ENCODE measurements around the gene PRDM13. TPM values are rescaled to one million over a fixed set of nuclear protein-coding genes. Genes with fewer than 3 reads are reported as not detected.
"Not testable (repeated sequence)": the region's sequence is repeated elsewhere in the genome, so short reads cannot be mapped to it uniquely, and the experiment has no call there.

Gene PRDM13
- total RNA-seq, 1 experiment from 2014 or later, result 1.3 TPM

DNA sequence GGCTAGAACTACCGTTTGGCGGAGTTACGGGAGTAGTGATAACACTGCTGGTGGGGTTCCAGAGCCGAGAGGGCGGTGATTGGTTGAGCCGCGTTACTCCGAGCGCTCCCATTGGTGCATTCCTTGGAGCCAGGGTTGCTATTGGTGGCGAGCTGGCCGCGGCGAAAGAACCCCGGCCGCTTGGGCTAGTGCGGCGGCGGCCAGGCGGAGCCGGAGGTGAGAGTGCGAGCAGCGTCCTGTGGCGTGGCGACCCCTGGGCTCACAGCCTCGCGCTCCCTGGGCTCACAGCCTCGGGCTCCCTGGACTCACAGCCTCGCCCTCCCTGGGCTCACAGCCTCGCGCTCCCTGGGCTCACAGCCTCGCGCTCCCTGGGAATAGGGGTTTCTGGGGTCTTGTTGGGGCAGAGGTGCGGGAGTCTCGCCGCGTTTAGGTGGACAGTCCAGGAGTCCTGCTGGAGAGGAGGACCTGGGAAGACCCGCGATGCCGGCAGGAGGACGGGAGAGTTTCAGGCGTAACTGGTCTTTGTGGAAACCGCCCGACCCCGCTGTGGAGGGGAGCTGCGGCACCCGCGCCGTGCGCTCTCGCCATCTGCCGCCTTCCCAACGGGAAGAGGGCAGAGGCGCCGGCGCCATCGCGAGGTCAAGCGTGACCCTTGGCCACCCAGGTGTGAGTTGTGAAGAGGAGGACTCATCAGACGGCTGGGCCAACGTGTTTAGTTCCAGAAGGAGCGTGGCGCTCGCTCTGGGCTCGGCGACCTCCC, 12.2 kb downstream of the PRDM13 start:
- CTCF ChIA-PET, result no interaction called here
- Mint-ChIP-seq H3K27me3 (ENCODE audit: unreplicated experiment) (peaks cover 50% of the 10 kb centered on the region), H3K9me3 (ENCODE audit: low read depth, unreplicated experiment) (no peaks in the 10 kb centered on the region), H3K4me1 (ENCODE audit: low read depth, unreplicated experiment) (no peaks in the 10 kb centered on the region), H3K36me3 (ENCODE audit: insufficient read depth, unreplicated experiment) (peaks cover 12% of the 10 kb centered on the region), H3K27ac (ENCODE audit: unreplicated experiment) (no peak overlapping the region), H3K4me3 (ENCODE audit: low read depth, unreplicated experiment) (no peak overlapping the region)
- BruUV-seq (replicated peaks), result no TSS peak
- TF ChIP-seq, protein P1, sequence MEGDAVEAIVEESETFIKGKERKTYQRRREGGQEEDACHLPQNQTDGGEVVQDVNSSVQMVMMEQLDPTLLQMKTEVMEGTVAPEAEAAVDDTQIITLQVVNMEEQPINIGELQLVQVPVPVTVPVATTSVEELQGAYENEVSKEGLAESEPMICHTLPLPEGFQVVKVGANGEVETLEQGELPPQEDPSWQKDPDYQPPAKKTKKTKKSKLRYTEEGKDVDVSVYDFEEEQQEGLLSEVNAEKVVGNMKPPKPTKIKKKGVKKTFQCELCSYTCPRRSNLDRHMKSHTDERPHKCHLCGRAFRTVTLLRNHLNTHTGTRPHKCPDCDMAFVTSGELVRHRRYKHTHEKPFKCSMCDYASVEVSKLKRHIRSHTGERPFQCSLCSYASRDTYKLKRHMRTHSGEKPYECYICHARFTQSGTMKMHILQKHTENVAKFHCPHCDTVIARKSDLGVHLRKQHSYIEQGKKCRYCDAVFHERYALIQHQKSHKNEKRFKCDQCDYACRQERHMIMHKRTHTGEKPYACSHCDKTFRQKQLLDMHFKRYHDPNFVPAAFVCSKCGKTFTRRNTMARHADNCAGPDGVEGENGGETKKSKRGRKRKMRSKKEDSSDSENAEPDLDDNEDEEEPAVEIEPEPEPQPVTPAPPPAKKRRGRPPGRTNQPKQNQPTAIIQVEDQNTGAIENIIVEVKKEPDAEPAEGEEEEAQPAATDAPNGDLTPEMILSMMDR (IDR thresholded peaks at IDR 0.05; ENCODE audit: unreplicated experiment), result no peak
- DNase-seq, result no peak
- intact Hi-C loops (cut with micrococcal nuclease; ENCODE audit: unreplicated experiment), result no loop called here

DNA sequence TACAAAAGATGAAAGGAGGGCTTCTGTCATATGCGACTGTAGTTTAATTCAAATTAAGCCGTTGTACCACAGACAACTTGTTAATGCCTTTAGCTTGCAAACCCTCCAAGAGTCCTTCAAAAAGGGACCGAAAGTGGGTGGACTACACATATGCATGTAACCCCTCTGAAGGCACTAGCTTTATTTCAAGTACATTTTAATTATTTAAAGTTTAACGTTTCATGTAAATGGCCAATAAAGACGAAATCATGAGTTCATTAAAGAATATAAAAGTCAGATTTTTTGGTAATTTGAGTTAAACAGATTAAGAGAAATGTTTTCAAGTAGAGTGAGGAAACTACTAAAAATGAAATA, 12.8 kb downstream of the PRDM13 start:
- Mint-ChIP-seq H3K9me3 (ENCODE audit: low read depth, unreplicated experiment) (no peaks in the 10 kb centered on the region), H3K4me3 (ENCODE audit: low read depth, unreplicated experiment) (no peak overlapping the region), H3K36me3 (ENCODE audit: insufficient read depth, unreplicated experiment) (peaks cover 7% of the 10 kb centered on the region), H3K27me3 (ENCODE audit: unreplicated experiment) (peaks cover 55% of the 10 kb centered on the region), H3K4me1 (ENCODE audit: low read depth, unreplicated experiment) (no peaks in the 10 kb centered on the region), H3K27ac (ENCODE audit: unreplicated experiment) (no peak overlapping the region)
- TF ChIP-seq, protein P1 (IDR thresholded peaks at IDR 0.05; ENCODE audit: unreplicated experiment), result no peak
- DNase-seq, result no peak
- BruUV-seq (replicated peaks), result no TSS peak
- CTCF ChIA-PET, result no interaction called here
- intact Hi-C loops (cut with micrococcal nuclease; ENCODE audit: unreplicated experiment), result no loop called here

DNA sequence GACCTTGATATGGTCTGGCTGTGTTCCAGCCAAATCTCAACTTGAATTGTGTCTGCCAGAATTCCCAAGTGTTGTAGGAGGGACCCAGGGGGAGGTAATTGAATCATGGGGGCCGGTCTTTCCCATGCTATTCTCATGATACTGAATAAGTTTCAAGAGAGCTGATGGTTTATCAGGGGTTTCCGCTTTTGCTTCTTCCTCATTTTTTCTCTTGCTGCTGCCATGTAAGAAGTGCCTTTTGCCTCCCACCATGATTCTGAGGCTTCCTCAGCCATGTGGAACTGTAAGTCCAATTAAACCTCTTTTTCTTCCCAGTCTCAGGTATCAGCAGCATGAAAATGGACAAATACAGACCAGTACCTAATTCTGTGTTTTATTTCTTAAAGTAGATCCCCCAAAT, 15.4 kb downstream of the PRDM13 start:
- H3K36me3 Mint-ChIP-seq (ENCODE audit: insufficient read depth, unreplicated experiment); intact Hi-C loops (cut with micrococcal nuclease; ENCODE audit: unreplicated experiment); H3K4me1 Mint-ChIP-seq (ENCODE audit: low read depth, unreplicated experiment); H3K27ac Mint-ChIP-seq (ENCODE audit: unreplicated experiment); H3K9me3 Mint-ChIP-seq (ENCODE audit: low read depth, unreplicated experiment); BruUV-seq (replicated peaks); H3K4me3 Mint-ChIP-seq (ENCODE audit: low read depth, unreplicated experiment); DNase-seq; CTCF ChIA-PET: not testable (repeated sequence)
- peaks cover 68% of the 10 kb centered on the region for H3K27me3 Mint-ChIP-seq (ENCODE audit: unreplicated experiment)

DNA sequence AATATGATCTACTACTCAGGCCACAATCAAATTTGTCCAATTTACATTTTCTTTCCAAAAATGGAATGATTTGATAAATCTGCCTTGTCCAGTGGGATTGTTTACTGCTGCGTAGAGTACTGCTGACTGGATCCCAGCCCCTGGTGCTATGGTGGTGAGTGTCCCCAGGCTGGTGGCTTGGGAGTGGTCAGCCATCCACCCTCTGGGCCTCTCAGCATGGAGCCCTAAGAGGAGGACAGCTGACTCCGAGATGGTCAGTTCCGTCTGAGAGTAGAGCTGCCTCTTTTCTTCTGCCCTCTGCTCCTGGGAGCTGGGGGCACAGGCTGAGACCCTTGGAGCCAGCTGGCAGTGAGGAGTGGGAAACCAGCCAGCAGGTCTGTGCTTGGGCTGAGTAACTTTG, 22.7 kb downstream of the PRDM13 start:
- Mint-ChIP-seq H3K9me3 (ENCODE audit: low read depth, unreplicated experiment) (no peaks in the 10 kb centered on the region), H3K36me3 (ENCODE audit: insufficient read depth, unreplicated experiment) (no peaks in the 10 kb centered on the region), H3K4me3 (ENCODE audit: low read depth, unreplicated experiment) (no peak overlapping the region), H3K4me1 (ENCODE audit: low read depth, unreplicated experiment) (no peaks in the 10 kb centered on the region), H3K27ac (ENCODE audit: unreplicated experiment) (no peak overlapping the region), H3K27me3 (ENCODE audit: unreplicated experiment) (peaks cover 28% of the 10 kb centered on the region)
- TF ChIP-seq, protein P1 (IDR thresholded peaks at IDR 0.05; ENCODE audit: unreplicated experiment), result no peak
- no TSS peak for BruUV-seq (replicated peaks)
- DNase-seq, result no peak
- CTCF ChIA-PET, result no interaction called here
- intact Hi-C loops (cut with micrococcal nuclease; ENCODE audit: unreplicated experiment), result no loop called here

DNA sequence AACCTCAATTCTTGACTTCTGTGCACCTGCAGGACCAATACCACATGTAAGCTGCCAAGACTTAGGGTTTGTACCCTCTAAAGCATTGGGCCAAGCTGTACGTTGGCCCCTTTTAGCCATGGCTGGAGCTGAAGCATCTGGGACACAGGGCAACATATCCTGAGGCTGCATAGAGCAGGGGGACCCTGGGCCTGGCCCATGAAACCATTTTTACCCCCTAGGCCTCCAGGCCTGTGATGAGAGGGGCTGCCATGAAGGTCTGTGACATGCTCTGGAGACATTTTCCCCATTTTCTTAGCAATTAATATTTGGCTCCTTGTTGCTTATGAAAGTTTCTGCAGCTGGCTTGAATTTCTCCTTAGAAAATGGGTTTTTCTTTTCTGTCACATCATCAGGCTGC, 31.0 kb downstream of the PRDM13 start:
- H3K9me3 Mint-ChIP-seq (ENCODE audit: low read depth, unreplicated experiment), result peaks cover 5% of the 10 kb centered on the region
- DNase-seq, result no peak
- no peak overlapping the region for H3K4me3 Mint-ChIP-seq (ENCODE audit: low read depth, unreplicated experiment)
- peaks cover under 1% of the 10 kb centered on the region for H3K27me3 Mint-ChIP-seq (ENCODE audit: unreplicated experiment)
- no peaks in the 10 kb centered on the region for H3K36me3 Mint-ChIP-seq (ENCODE audit: insufficient read depth, unreplicated experiment)
- BruUV-seq (replicated peaks), result no TSS peak
- H3K4me1 Mint-ChIP-seq (ENCODE audit: low read depth, unreplicated experiment), result peaks cover 8% of the 10 kb centered on the region
- intact Hi-C loops (cut with micrococcal nuclease; ENCODE audit: unreplicated experiment), result no loop called here
- H3K27ac Mint-ChIP-seq (ENCODE audit: unreplicated experiment), result no peak overlapping the region
- TF ChIP-seq, protein P1 (IDR thresholded peaks at IDR 0.05; ENCODE audit: unreplicated experiment), result no peak
- CTCF ChIA-PET, result no interaction called here

DNA sequence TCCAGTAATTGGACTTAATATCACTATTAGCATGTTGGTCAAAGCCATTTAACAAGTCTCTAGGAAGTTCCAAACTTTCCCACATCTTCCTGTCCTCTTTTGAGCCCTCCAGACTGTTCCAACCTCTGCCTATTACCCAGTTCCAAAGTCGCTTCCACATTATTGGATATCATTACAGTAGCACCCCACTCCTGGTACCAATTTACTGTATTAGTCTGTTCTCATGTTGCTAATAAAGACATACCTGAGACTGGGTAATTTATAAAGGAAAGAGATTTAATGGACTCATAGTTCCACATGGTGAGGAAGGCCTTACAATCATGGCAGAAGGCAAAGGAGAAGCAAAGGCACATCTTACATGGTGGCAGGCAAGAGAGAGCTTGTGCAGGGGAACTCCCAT, 31.7 kb downstream of the PRDM13 start:
- not testable (repeated sequence) for H3K27me3 Mint-ChIP-seq (ENCODE audit: unreplicated experiment); H3K36me3 Mint-ChIP-seq (ENCODE audit: insufficient read depth, unreplicated experiment); H3K27ac Mint-ChIP-seq (ENCODE audit: unreplicated experiment)

More for the DNA sequence above, 31.7 kb downstream of the PRDM13 start:
- H3K4me3 Mint-ChIP-seq (ENCODE audit: low read depth, unreplicated experiment); H3K9me3 Mint-ChIP-seq (ENCODE audit: low read depth, unreplicated experiment); DNase-seq; H3K4me1 Mint-ChIP-seq (ENCODE audit: low read depth, unreplicated experiment); intact Hi-C loops (cut with micrococcal nuclease; ENCODE audit: unreplicated experiment); CTCF ChIA-PET; BruUV-seq (replicated peaks): not testable (repeated sequence)
